ENCODE measurements around the gene CFAP99. TPM values are rescaled to one million over a fixed set of nuclear protein-coding genes. Genes with fewer than 3 reads are reported as not detected.

CFAP99 gene
- total and polyA plus RNA-seq, 2 of the 4 experiments (the other 2 are of a cell fraction) = not detected

GRCh38 chr4:2441393-2442174 is 22.8 kb downstream of the CFAP99 start:
- no peak overlapping the region for H3K23ac ChIP-seq (ENCODE audit: low read depth, low read length)
- in situ Hi-C loops (cut with MboI; ENCODE audit: low sequenced_read_pairs) = no loop called here
- peak; percentile 70 for TF ChIP-seq SMC3 (IDR thresholded peaks at IDR 0.05; ENCODE audit: low read depth, low read length)
- TF ChIP-seq MAFK (IDR thresholded peaks at IDR 0.05; ENCODE audit: low read depth, low read length) = no peak
- no peak for TF ChIP-seq MXI1 (IDR thresholded peaks at IDR 0.05; ENCODE audit: borderline replicate concordance, low read depth, low read length)
- TF ChIP-seq FOS (IDR thresholded peaks at IDR 0.05; ENCODE audit: low read depth, low read length) = no peak
- no peak for TF ChIP-seq CHD1 (IDR thresholded peaks at IDR 0.05; ENCODE audit: low read depth, low read length)
- peak; percentile 15; the same call in 1 of the 2 replicates for TF ChIP-seq MAZ (IDR thresholded peaks at IDR 0.05; ENCODE audit: borderline replicate concordance, low read depth, low read length)
- no peak for TF ChIP-seq RFX5 (IDR thresholded peaks at IDR 0.05; ENCODE audit: low read depth, low read length)
- no peak for TF ChIP-seq RCOR1 (IDR thresholded peaks at IDR 0.05; ENCODE audit: insufficient replicate concordance, low read length)
- no peak for TF ChIP-seq NFE2L2 (IDR thresholded peaks at IDR 0.05; ENCODE audit: low read depth, low read length)
- TF ChIP-seq POLR2A (IDR thresholded peaks at IDR 0.05; ENCODE audit: low read depth, low read length) = no peak
- TF ChIP-seq CTCF (conservative IDR thresholded peaks at IDR 0.05; ENCODE audit: low read depth, low read length) = peak; percentile 66
- no peak for TF ChIP-seq USF2 (IDR thresholded peaks at IDR 0.05; ENCODE audit: low read depth, low read length)
- TF ChIP-seq BHLHE40 (IDR thresholded peaks at IDR 0.05; ENCODE audit: low read depth, low read length) = no peak
- TF ChIP-seq ELK1 (IDR thresholded peaks at IDR 0.05; ENCODE audit: borderline replicate concordance, low read depth, low read length) = no peak
- peak; percentile 69 for TF ChIP-seq RAD21 (IDR thresholded peaks at IDR 0.05; ENCODE audit: low read length)

More at GRCh38 chr4:2441393-2442174, 22.8 kb downstream of the CFAP99 start:
- BruUV-seq (replicated peaks) = no TSS peak
- Histone ChIP-seq H2AK9ac (replicated peaks; ENCODE audit: low read depth, low read length, poor library complexity) (peak overlapping the region; percentile 60), H3K9ac (ENCODE audit: low read depth, low read length) (no peak overlapping the region), H2AFZ (replicated peaks; ENCODE audit: low read length, poor library complexity) (peak overlapping the region; percentile 78), H4K91ac (ENCODE audit: insufficient read depth, low read depth, low read length) (no peak overlapping the region), H3K56ac (ENCODE audit: extremely low read depth, insufficient read depth, low read length) (no peak overlapping the region), H3K9me3 (ENCODE audit: control insufficient read depth, insufficient read depth, low read length) (no peaks in the 10 kb centered on the region), H3K4me3 (ENCODE audit: insufficient read depth, low read depth, low read length) (no peak overlapping the region), H2AK5ac (ENCODE audit: low read depth, low read length) (no peak overlapping the region), H2BK20ac (ENCODE audit: low read depth, low read length) (no peak overlapping the region), H2BK120ac (ENCODE audit: low read depth, low read length) (no peak overlapping the region), H3K79me1 (ENCODE audit: low read depth in 1 of 2, low read length in 2 of 2) (no peaks in the 10 kb centered on the region), H4K20me1 (ENCODE audit: insufficient read depth, low read length) (no peaks in the 10 kb centered on the region), H4K8ac (ENCODE audit: low read depth in 2 of 2, low read length in 2 of 2) (no peak overlapping the region), H2BK15ac (ENCODE audit: low read depth, low read length) (no peak overlapping the region), H3K9me1 (ENCODE audit: insufficient read depth, low read length) (no peaks in the 10 kb centered on the region), H4K5ac (ENCODE audit: low read depth, low read length) (no peak overlapping the region), H3K4me2 (ENCODE audit: low read depth, low read length) (no peak overlapping the region), H3K27ac (ENCODE audit: insufficient read depth, low read length) (no peak overlapping the region), H3K18ac (ENCODE audit: low read depth, low read length) (no peak overlapping the region), H3K4me1 (ENCODE audit: control insufficient read depth, insufficient read depth, low read length) (no peaks in the 10 kb centered on the region; the same call in 1 of the 2 replicates), H3K36me3 (ENCODE audit: control insufficient read depth, insufficient read depth, low read length) (no peaks in the 10 kb centered on the region), H3K27me3 (ENCODE audit: control insufficient read depth, insufficient read depth, low read length) (peaks cover 5% of the 10 kb centered on the region), H2BK5ac (ENCODE audit: low read depth, low read length, poor library complexity, severe bottlenecking) (no peak overlapping the region), H3K4ac (ENCODE audit: low read depth, low read length) (no peak overlapping the region), H3K14ac (replicated peaks; ENCODE audit: low read depth, low read length) (no peak overlapping the region)
- ChIA-PET CTCF (interaction anchor here (0.7 to 1.0 kb wide), 2 partner anchors 13 to 521 kb away, joined by 3 to 4 read pairs; no protein-coding TSS in a partner anchor), POLR2A (ENCODE audit: unreplicated experiment) (no interaction called here)
- no CpG with 5 or more reads among the region's 14 CpGs for WGBS, 2 experiments (ENCODE audit: extremely low coverage in 2 of 2, insufficient read length in 1 of 2)
- intact Hi-C loops (cut with micrococcal nuclease) = loop anchor here (5.0 kb wide), 1 partner anchor 219 kb away; no protein-coding TSS in a partner anchor
- dilution Hi-C loops (cut with HindIII; ENCODE audit: low sequenced_read_pairs, unreplicated experiment) = no loop called here
- ATAC-seq (ENCODE audit: low read depth) (peak; percentile 91), DNase-seq (peak; percentile 41)

Data from IMR-90 (cell line).